Sigmoid colon (tissue), 7 donors: Measurements from ENCODE around the gene ZSWIM6. TPM values are rescaled to one million over a fixed set of nuclear protein-coding genes. Genes with fewer than 3 reads are reported as not detected.

Experiments
- DNase-seq: peaks from one replicate; pipeline ENCODE4 v3.0.0-alpha.2; 2019
- H3K27ac ChIP-seq, 4 donors: fragments of 200-600 bp; sonication (generic); one replicate each; pipeline ENCODE4 v1.5.1; 2016 to 2019; ENCODE audit warnings: mild to moderate bottlenecking in 1 of 4
- H3K27me3 ChIP-seq, 3 donors: fragments of 200-600 bp; sonication (generic); one replicate each; pipeline ENCODE4 v1.5.1; 2019; ENCODE audit warnings: mild to moderate bottlenecking in 1 of 3
- H3K36me3 ChIP-seq, 4 donors: fragments of 200-600 bp; sonication (generic); one replicate each; pipeline ENCODE4 v1.5.1; 2016 to 2019
- H3K4me1 ChIP-seq, 4 donors: fragments of 200-600 bp; sonication (generic); one replicate each; pipeline ENCODE4 v1.5.1; 2017 to 2019
- H3K4me3 ChIP-seq, 4 donors: fragments of 200-600 bp; sonication (generic); one replicate each; pipeline ENCODE4 v1.5.1; 2017 to 2019; ENCODE audit warnings: mild to moderate bottlenecking in 2 of 4, moderate library complexity in 1 of 4
- H3K9me3 ChIP-seq, 4 donors: fragments of 200-600 bp in 3 of 4; sonication (generic) in 3 of 4; one replicate each; pipeline versions ENCODE4 v1.5.1 to v1.6.1; 2013 to 2019
- CTCF ChIP-seq, 4 experiments: fragments of 450-650 bp in 3 of 4; fragments of 200-600 bp in 1 of 4; IDR thresholded peaks; one replicate each; pipeline ENCODE4 v1.5.1; 2016 to 2019; ENCODE audit warnings: antibody characterized with exemption in 4 of 4, mild to moderate bottlenecking in 3 of 4, moderate library complexity in 2 of 4
- EP300 ChIP-seq, 4 donors: sonication (generic); formaldehyde crosslinking; IDR thresholded peaks; one replicate each; pipeline ENCODE4 v1.6.1; 2017; ENCODE audit warnings: antibody characterized with exemption in 4 of 4
- POLR2A ChIP-seq, 2 donors: fragments of 450-650 bp; IDR thresholded peaks; one replicate each; pipeline ENCODE4 v1.6.1; 2016; ENCODE audit warnings: antibody characterized with exemption in 2 of 2, mild to moderate bottlenecking in 2 of 2, moderate library complexity in 2 of 2
- POLR2AphosphoS5 ChIP-seq, 4 donors: sonication (generic); formaldehyde crosslinking; IDR thresholded peaks; one replicate each; pipeline ENCODE4 v1.6.1; 2017; ENCODE audit warnings: antibody characterized with exemption in 4 of 4
- WGBS, 2 donors: extraction: QIAGEN DNeasy Blood & Tissue Kit; methylation state at CpG; one replicate each; pipeline ENCODE4 v1.1.7; 2013; 5-methylcytosine and 5-hydroxymethylcytosine counted together
- intact Hi-C: fragments of 100-400 bp; cut with DNase I; formaldehyde crosslinking; loops from one replicate; pipeline ENCODE4 v1.15.1; 2023
- polyA plus RNA-seq, 3 donors: library from polyadenylated mRNA; stranded (reverse); fragments of 200-250 nt; gene quantifications; one replicate each; pipeline ENCODE4 v1.2.3, GENCODE V29; 2013
- total RNA-seq, 4 donors: library from RNA; depleted of rRNA; stranded (reverse); fragments of >200 nt; gene quantifications; one replicate each; pipeline ENCODE4 v1.1.0, GENCODE V29; 2016
- donor health status: healthy with polysubstance abuse.
- donor health status: Bipolar disorder and iron deficiency.
- donor health status: healthy.

The ZSWIM6 gene
- total and polyA plus RNA-seq, 7 donors = 4.2 to 17.7 (median 11.3) TPM

DNA sequence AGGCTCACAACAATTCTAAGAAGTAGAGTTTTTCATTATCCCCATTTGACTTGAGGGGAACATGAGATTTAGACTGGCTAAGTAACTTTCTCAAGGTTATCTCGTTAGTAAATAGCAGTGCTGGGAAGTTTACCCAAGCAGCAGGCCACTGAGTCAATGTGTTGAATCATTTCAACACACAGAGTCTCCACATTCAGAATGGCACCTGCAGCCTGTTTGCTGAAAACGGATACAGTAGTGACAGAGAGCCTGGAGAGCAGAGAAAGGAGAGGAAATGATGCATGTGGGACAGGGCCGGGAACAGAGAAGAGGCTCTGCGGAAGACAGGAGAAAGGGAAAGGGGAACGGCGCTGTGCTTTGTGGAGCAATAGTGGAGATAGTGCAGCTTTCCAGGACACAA lies 33.5 kb upstream of the ZSWIM6 start:
- Histone ChIP-seq H3K27me3 (no peaks in the 10 kb centered on the region), H3K4me1 (peaks cover 0 to 25% (median 18%) of the 10 kb centered on the region in 4 donors), H3K36me3 (no peaks in the 10 kb centered on the region), H3K27ac (no peak overlapping the region), H3K9me3 (no peaks in the 10 kb centered on the region), H3K4me3 (no peak overlapping the region)
- intact Hi-C loops = no loop called here
- no peak for DNase-seq
- no peak for TF ChIP-seq POLR2A (IDR thresholded peaks at IDR 0.05)
- no peak for TF ChIP-seq POLR2AphosphoS5 (IDR thresholded peaks at IDR 0.05)
- 76 to 83% methylated on average over 6 of the region's 6 CpGs for WGBS, 2 donors

DNA sequence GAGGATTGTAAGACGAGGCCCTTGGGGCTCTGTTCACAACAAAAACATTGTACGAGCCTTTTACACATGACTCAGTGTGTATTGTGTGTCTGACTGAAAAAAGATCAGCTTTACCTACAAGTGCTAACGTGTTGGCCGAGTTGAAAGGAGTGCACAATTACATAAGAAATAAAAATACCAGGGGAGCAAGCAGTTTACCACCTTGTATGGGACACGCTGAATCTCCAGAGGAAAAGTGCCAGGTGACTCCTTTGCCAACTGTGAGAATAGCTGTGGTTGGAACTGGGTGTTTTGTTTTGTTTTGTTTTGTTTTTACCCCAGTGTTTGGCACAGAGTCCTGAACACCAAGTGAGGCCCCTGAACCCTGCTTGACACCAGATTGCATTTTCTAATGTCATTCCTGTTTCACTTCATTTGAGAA lies 32.8 kb upstream of the ZSWIM6 start:
- WGBS, 2 donors = 94% methylated on average over 5 of the region's 5 CpGs
- TF ChIP-seq POLR2A (IDR thresholded peaks at IDR 0.05) (no peak), EP300 (IDR thresholded peaks at IDR 0.05) (no peak), POLR2AphosphoS5 (IDR thresholded peaks at IDR 0.05) (no peak), CTCF (IDR thresholded peaks at IDR 0.05) (no peak)
- DNase-seq = no peak
- H3K27me3 ChIP-seq = no peaks in the 10 kb centered on the region
- H3K4me1 ChIP-seq = peaks cover 0 to 25% (median 18%) of the 10 kb centered on the region in 4 donors
- no peaks in the 10 kb centered on the region for H3K9me3 ChIP-seq
- H3K27ac ChIP-seq = peak overlapping the region in 1 of 4 donors; percentile 33
- intact Hi-C loops = no loop called here
- no peak overlapping the region for H3K4me3 ChIP-seq
- H3K36me3 ChIP-seq = no peaks in the 10 kb centered on the region

- Histone ChIP-seq H3K36me3 (no peaks in the 10 kb centered on the region), H3K27ac (peak overlapping the region; percentile 52 to 79 (median 72)), H3K9me3 (no peaks in the 10 kb centered on the region), H3K4me3 (no peak overlapping the region), H3K4me1 (peaks cover 0 to 25% (median 18%) of the 10 kb centered on the region in 4 donors), H3K27me3 (no peaks in the 10 kb centered on the region)
- 51 to 76% methylated on average over 9 of the region's 9 CpGs for whole genome bisulfite sequencing, 2 donors
- TF ChIP-seq POLR2AphosphoS5 (IDR thresholded peaks at IDR 0.05) (peak in 3 of 4 donors; percentile 34 to 74 (median 56)), EP300 (IDR thresholded peaks at IDR 0.05) (peak in 1 of 4 donors; percentile 28), CTCF (IDR thresholded peaks at IDR 0.05) (no peak), POLR2A (IDR thresholded peaks at IDR 0.05) (no peak)
- intact Hi-C loops = no loop called here
- peak; percentile 85 for DNase-seq
Measured at GRCh38 chr5:61301341-61302199, 30.5 kb upstream of the ZSWIM6 start.

DNA sequence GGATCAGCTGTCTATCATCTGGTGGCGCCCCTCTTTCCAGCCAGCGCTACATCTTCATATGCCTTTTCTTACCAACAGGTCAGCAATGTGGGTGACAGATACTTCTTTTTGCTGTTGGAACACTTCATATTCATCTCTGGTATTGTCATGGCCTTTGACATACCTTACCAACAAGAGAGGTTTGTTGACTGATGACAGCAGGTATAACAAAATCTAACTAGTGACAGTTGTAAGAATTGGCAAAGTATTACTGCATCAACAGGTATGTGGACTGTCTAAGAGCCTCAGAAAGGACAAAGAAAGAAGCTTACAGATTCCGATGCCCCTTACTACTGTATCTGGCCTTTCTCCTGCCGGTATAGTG lies 29.9 kb upstream of the ZSWIM6 start:
- no peaks in the 10 kb centered on the region for H3K27me3 ChIP-seq
- H3K4me3 ChIP-seq = no peak overlapping the region
- WGBS, 2 donors = 94 to 95% methylated on average over 4 of the region's 4 CpGs
- no peaks in the 10 kb centered on the region for H3K9me3 ChIP-seq
- intact Hi-C loops = no loop called here
- peak overlapping the region; percentile 52 to 79 (median 72) for H3K27ac ChIP-seq
- DNase-seq = no peak
- no peak for TF ChIP-seq POLR2A (IDR thresholded peaks at IDR 0.05)
- no peak for TF ChIP-seq EP300 (IDR thresholded peaks at IDR 0.05)
- no peak for TF ChIP-seq CTCF (IDR thresholded peaks at IDR 0.05)
- peaks cover 0 to 25% (median 18%) of the 10 kb centered on the region in 4 donors for H3K4me1 ChIP-seq
- no peaks in the 10 kb centered on the region for H3K36me3 ChIP-seq

GRCh38 chr5:61303346-61303745 lies 28.7 kb upstream of the ZSWIM6 start:
- H3K27me3 ChIP-seq = no peaks in the 10 kb centered on the region
- H3K36me3 ChIP-seq = no peaks in the 10 kb centered on the region
- intact Hi-C loops = no loop called here
- WGBS, 2 donors = 7 to 34% methylated on average over 4 of the region's 4 CpGs
- peak overlapping the region in 1 of 4 donors; percentile 76 for H3K27ac ChIP-seq
- H3K4me3 ChIP-seq = no peak overlapping the region
- no peaks in the 10 kb centered on the region for H3K9me3 ChIP-seq
- TF ChIP-seq CTCF (IDR thresholded peaks at IDR 0.05) = no peak
- TF ChIP-seq POLR2AphosphoS5 (IDR thresholded peaks at IDR 0.05) = no peak
- no peak for TF ChIP-seq POLR2A (IDR thresholded peaks at IDR 0.05)
- TF ChIP-seq EP300 (IDR thresholded peaks at IDR 0.05) = no peak
- H3K4me1 ChIP-seq = peaks cover 0 to 25% (median 18%) of the 10 kb centered on the region in 4 donors
- no peak for DNase-seq
